ENCODE data around the gene TET3.

The TET3 gene

GRCh38 chr2:73976803-73977202, 7.9 kb upstream of the TET3 start:
- Mint-ChIP-seq H3K27me3 (no peaks in the 10 kb centered on the region), H3K27ac (no peak overlapping the region), H3K36me3 (no peaks in the 10 kb centered on the region), H3K4me1 (peaks cover 48% of the 10 kb centered on the region), H3K9me3 (no peaks in the 10 kb centered on the region), H3K4me3 (no peak overlapping the region)
- ATAC-seq = no peak

- Mint-ChIP-seq H3K36me3 (no peaks in the 10 kb centered on the region), H3K4me1 (peaks cover 52% of the 10 kb centered on the region), H3K9me3 (no peaks in the 10 kb centered on the region), H3K27me3 (no peaks in the 10 kb centered on the region), H3K4me3 (no peak overlapping the region), H3K27ac (no peak overlapping the region)
- ATAC-seq = no peak
These were observed 7.2 kb upstream of the TET3 start for GRCh38 chr2:73977466-73977865.

- H3K4me3 Mint-ChIP-seq = peak overlapping the region; percentile 6
- H3K27me3 Mint-ChIP-seq = no peaks in the 10 kb centered on the region
- H3K9me3 Mint-ChIP-seq = no peaks in the 10 kb centered on the region
- H3K36me3 Mint-ChIP-seq = no peaks in the 10 kb centered on the region
- no peak overlapping the region for H3K27ac Mint-ChIP-seq
- peaks cover 53% of the 10 kb centered on the region for H3K4me1 Mint-ChIP-seq
- peak; percentile 21 for ATAC-seq
These were observed 5.7 kb upstream of the TET3 start for GRCh38 chr2:73979021-73979420.

- no peak overlapping the region for H3K27ac Mint-ChIP-seq
- H3K4me3 Mint-ChIP-seq = no peak overlapping the region
- H3K27me3 Mint-ChIP-seq = no peaks in the 10 kb centered on the region
- no peaks in the 10 kb centered on the region for H3K36me3 Mint-ChIP-seq
- no peak for ATAC-seq
- peaks cover 56% of the 10 kb centered on the region for H3K4me1 Mint-ChIP-seq
- no peaks in the 10 kb centered on the region for H3K9me3 Mint-ChIP-seq
These were observed 5.0 kb upstream of the TET3 start for GRCh38 chr2:73979686-73980085.

GRCh38 chr2:73980566-73980965, 4.1 kb upstream of the TET3 start:
- ATAC-seq = no peak
- H3K27ac Mint-ChIP-seq = no peak overlapping the region
- H3K4me1 Mint-ChIP-seq = peaks cover 57% of the 10 kb centered on the region
- no peaks in the 10 kb centered on the region for H3K36me3 Mint-ChIP-seq
- H3K4me3 Mint-ChIP-seq = peak overlapping the region; percentile 74
- H3K27me3 Mint-ChIP-seq = no peaks in the 10 kb centered on the region
- H3K9me3 Mint-ChIP-seq = no peaks in the 10 kb centered on the region

GRCh38 chr2:73981081-73982001, 3.4 kb upstream of the TET3 start:
- no peak for ATAC-seq
- peak overlapping the region; percentile 74 for H3K4me3 Mint-ChIP-seq
- peak overlapping the region; percentile 7 for H3K27ac Mint-ChIP-seq
- peaks cover 5% of the 10 kb centered on the region for H3K36me3 Mint-ChIP-seq
- no peaks in the 10 kb centered on the region for H3K9me3 Mint-ChIP-seq
- H3K27me3 Mint-ChIP-seq = no peaks in the 10 kb centered on the region
- H3K4me1 Mint-ChIP-seq = peaks cover 65% of the 10 kb centered on the region

GRCh38 chr2:73982140-73982617, 2.5 kb upstream of the TET3 start:
- H3K4me3 Mint-ChIP-seq = no peak overlapping the region
- no peak for ATAC-seq
- H3K36me3 Mint-ChIP-seq = peaks cover 13% of the 10 kb centered on the region
- peak overlapping the region; percentile 7 for H3K27ac Mint-ChIP-seq
- H3K4me1 Mint-ChIP-seq = peaks cover 73% of the 10 kb centered on the region
- no peaks in the 10 kb centered on the region for H3K9me3 Mint-ChIP-seq
- no peaks in the 10 kb centered on the region for H3K27me3 Mint-ChIP-seq

- H3K9me3 Mint-ChIP-seq = no peaks in the 10 kb centered on the region
These were observed 1.1 kb upstream of the TET3 start for GRCh38 chr2:73983322-73984202.

GRCh38 chr2:73984922-73985307, 205 bp downstream of the TET3 start:
- Mint-ChIP-seq H3K9me3 (peaks cover 4% of the 10 kb centered on the region), H3K4me3 (peak overlapping the region; percentile 61), H3K27ac (peak overlapping the region; percentile 93), H3K36me3 (peaks cover 33% of the 10 kb centered on the region), H3K4me1 (peaks cover 87% of the 10 kb centered on the region), H3K27me3 (no peaks in the 10 kb centered on the region)
- ATAC-seq = peak; percentile 59

More at GRCh38 chr2:73983322-73984202, 1.1 kb upstream of the TET3 start:
- ATAC-seq = no peak
- H3K4me3 Mint-ChIP-seq = peak overlapping the region; percentile 87
- peak overlapping the region; percentile 93 for H3K27ac Mint-ChIP-seq
- peaks cover 22% of the 10 kb centered on the region for H3K36me3 Mint-ChIP-seq
- H3K4me1 Mint-ChIP-seq = peaks cover 87% of the 10 kb centered on the region
- H3K27me3 Mint-ChIP-seq = no peaks in the 10 kb centered on the region

- peak; percentile 84 for ATAC-seq
- Mint-ChIP-seq H3K4me1 (peaks cover 87% of the 10 kb centered on the region), H3K36me3 (peaks cover 39% of the 10 kb centered on the region), H3K27me3 (no peaks in the 10 kb centered on the region), H3K27ac (peak overlapping the region; percentile 93), H3K4me3 (peak overlapping the region; percentile 87), H3K9me3 (peaks cover 4% of the 10 kb centered on the region)
These were observed 786 bp downstream of the TET3 start for GRCh38 chr2:73985308-73986084.

- peaks cover 84% of the 10 kb centered on the region for H3K4me1 Mint-ChIP-seq
- H3K27ac Mint-ChIP-seq = peak overlapping the region; percentile 93
- ATAC-seq = peak; percentile 6
- peak overlapping the region; percentile 87 for H3K4me3 Mint-ChIP-seq
- peaks cover 44% of the 10 kb centered on the region for H3K36me3 Mint-ChIP-seq
- H3K27me3 Mint-ChIP-seq = no peaks in the 10 kb centered on the region
- peaks cover 8% of the 10 kb centered on the region for H3K9me3 Mint-ChIP-seq
These were observed 1.5 kb downstream of the TET3 start for GRCh38 chr2:73986085-73986681.

GRCh38 chr2:73987109-73987947, 2.6 kb downstream of the TET3 start:
- Mint-ChIP-seq H3K4me1 (peaks cover 81% of the 10 kb centered on the region), H3K27ac (peak overlapping the region; percentile 93), H3K36me3 (peaks cover 54% of the 10 kb centered on the region), H3K4me3 (peak overlapping the region; percentile 87), H3K9me3 (peaks cover 11% of the 10 kb centered on the region), H3K27me3 (no peaks in the 10 kb centered on the region)
- ATAC-seq = no peak

GRCh38 chr2:73987948-73988700, 3.4 kb downstream of the TET3 start:
- Mint-ChIP-seq H3K27me3 (no peaks in the 10 kb centered on the region), H3K27ac (peak overlapping the region; percentile 40), H3K4me1 (peaks cover 77% of the 10 kb centered on the region), H3K9me3 (peaks cover 11% of the 10 kb centered on the region), H3K36me3 (peaks cover 58% of the 10 kb centered on the region), H3K4me3 (peak overlapping the region; percentile 87)
- ATAC-seq = no peak
